Skeletal muscle tissue (tissue), 2 donors: Measurements from ENCODE around the gene IL10. TPM values are rescaled to one million over a fixed set of nuclear protein-coding genes. Genes with fewer than 3 reads are reported as not detected.

ENCODE experiments used
- small RNA-seq: library from RNA; depleted of rRNA; stranded (forward); fragments of <200 nt; gene quantifications from one replicate; pipeline ENCODE3, GENCODE V24; 2014
- total RNA-seq: library from RNA; depleted of rRNA; stranded (reverse); fragments of >200 nt; gene quantifications from one replicate; pipeline ENCODE4 v1.2.3, GENCODE V29; 2014

Gene IL10
- total RNA-seq, 1 donor from 2014 or later, result 1.6 TPM

Small RNA genes within 50 kb of the gene (small RNA-seq; reads per million reads assigned to genes)
- not detected for gene RF00019

Other genes with a start within 250 kb of the IL10 start
- gene EIF2D, start 160.0 kb downstream of the IL10 start, total RNA-seq, result 25.6 TPM
- gene DYRK3, start 137.0 kb downstream of the IL10 start, total RNA-seq, result 13.0 TPM
- 26.6 TPM for gene MAPKAPK2, start 87.6 kb downstream of the IL10 start, total RNA-seq
- not detected for gene IL19, start 1.7 kb downstream of the IL10 start, total RNA-seq
- gene IL20, start 93.1 kb upstream of the IL10 start, total RNA-seq, result not detected
- not detected for gene IL24, start 124.9 kb upstream of the IL10 start, total RNA-seq
- gene FCMR, start 149.4 kb upstream of the IL10 start, total RNA-seq, result 0.52 TPM
- under 0.01 TPM for gene PIGR, start 174.0 kb upstream of the IL10 start, total RNA-seq
- not detected for gene FCAMR, start 198.0 kb upstream of the IL10 start, total RNA-seq